NCI-H1105 treated with DMSO at 0.1 percent for 48 hours (cell line): ENCODE results near the gene WDR6.
"Not testable (repeated sequence)": the region's sequence is repeated elsewhere in the genome, so short reads cannot be mapped to it uniquely, and the experiment has no call there.

Experiments used
- DNase-seq: peaks from one replicate; lab custom pipeline; 2025; lab: John Stamatoyannopoulos, UW

The WDR6 gene

DNA sequence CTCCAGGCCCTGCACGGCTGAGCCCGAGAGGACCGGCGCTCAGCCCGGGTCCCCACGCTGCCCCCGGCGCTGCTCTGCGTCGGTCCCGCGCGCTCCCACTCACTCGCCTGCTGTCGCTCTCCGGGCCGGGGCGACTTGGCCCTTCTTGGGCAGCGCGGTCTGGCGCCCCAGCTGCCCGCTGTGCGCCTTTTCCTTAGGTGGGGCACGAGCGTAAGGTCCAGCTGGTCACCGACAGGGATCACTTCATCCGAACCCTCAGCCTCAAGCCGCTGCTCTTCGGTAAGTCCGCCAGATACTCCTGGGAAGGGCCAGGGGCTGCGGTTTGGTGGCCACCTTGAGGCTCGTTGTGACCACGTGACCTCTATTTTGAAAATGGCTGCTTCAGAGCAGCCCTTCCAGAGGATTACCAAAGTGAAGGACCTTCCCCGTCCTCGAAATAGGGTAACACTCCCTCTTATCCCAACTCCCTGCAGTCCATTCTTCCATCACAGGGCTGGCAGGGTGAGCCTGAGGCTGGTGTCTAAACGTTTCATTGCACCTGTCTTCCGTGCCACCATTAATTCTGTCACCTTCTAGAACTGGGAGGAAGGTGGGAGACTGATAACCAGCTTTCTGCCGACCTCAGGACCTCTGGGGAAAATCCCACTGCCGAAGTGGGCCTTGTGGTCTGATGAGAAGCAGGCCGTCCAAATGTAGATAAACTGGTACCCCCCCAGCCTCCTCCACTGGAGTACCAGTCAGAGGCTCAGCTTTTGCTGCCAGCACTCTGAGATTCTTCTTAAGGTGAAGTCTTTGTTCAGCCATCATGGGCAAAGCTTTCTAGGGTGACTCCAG, 16.3 kb upstream of the WDR6 start:
- peak; percentile 23 for DNase-seq

GRCh38 chr3:48991851-48992545, 15.2 kb upstream of the WDR6 start:
- no peak for DNase-seq

DNA sequence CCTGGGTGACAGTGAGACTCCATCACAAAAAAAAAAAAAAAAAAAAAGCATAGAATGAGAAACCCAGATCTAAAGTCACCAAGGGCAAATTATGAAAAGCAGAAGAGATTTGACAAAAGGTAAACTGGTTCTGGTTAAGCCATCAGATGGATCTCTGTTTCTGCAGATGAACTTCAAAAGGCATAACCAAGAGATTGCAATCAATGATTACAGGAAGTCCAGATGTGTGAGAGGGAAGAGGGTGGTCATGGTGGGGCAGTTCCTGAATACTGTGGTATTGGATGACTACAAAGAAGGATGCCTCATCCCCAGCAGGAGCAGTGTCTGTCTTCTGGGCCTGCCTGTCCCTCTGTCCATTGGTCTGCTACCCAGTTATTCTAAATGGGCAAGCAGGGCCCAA, 13.4 kb upstream of the WDR6 start:
- no peak for DNase-seq

DNA sequence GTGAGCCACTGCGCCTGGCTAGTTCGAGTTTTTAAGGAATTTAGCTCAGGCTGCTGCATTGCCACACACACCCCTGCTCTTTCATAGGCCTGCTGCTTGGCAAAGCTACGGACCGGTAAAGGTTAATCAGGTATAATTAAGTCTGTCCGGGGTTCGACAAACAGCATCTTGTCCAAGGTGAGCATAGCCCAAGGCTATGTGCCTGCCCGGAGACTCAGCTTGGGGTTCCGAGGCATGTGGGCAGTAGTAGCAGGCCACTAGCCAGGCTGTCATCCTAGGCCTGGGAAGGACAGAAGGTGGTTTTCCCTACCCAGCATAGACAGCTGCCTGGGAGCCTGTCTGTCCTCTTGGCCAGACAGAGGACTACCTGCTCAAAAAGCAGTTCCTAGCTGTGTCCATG, 10.6 kb upstream of the WDR6 start:
- no peak for DNase-seq

- DNase-seq = no peak
These were observed 10.0 kb upstream of the WDR6 start for GRCh38 chr3:48997102-48997635.

DNA sequence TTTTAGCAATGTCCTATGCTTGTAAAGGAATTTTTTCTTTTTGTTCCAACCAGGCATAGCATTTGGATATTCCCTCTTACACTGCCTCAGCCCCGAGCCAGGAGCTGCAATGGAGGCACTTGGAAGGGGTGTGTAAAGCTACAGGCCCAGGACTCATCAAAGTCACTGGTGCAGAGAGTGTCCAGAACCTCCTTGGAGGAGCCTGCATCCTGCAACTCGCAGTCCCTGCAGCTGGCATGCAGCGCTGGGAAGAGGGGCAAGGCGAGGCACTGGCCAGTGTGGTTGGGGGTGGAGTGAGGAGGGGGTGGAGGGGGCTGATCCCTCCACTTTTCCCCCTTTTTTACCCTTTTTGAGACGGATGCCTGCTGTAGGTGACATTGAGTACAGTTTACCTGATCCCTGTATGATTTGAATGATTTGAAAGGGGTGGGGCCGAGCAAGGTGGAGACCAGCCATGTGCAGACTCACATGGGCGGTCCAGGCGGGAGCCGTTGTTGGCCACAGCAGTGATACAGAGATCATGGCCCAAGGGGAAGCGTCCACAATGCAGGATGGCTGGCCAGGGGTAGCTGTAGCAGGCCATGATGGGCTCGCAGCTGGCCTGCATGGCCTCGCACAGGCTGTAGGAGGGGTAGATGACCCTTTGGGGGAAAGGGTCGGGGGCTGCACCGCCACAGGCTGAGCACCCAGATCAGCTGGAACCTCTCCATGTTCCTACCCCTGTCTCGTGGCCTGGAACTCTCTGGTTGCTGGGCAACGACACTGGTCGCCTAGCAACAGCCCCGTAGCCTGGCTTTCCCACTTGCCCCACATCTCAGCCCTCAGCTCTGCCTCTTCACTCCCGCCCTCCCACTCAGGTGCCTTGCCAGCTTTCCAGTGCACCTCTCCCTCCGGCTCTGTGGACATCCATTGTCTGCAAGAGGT, 9.2 kb upstream of the WDR6 start:
- DNase-seq = peak; percentile 81

DNA sequence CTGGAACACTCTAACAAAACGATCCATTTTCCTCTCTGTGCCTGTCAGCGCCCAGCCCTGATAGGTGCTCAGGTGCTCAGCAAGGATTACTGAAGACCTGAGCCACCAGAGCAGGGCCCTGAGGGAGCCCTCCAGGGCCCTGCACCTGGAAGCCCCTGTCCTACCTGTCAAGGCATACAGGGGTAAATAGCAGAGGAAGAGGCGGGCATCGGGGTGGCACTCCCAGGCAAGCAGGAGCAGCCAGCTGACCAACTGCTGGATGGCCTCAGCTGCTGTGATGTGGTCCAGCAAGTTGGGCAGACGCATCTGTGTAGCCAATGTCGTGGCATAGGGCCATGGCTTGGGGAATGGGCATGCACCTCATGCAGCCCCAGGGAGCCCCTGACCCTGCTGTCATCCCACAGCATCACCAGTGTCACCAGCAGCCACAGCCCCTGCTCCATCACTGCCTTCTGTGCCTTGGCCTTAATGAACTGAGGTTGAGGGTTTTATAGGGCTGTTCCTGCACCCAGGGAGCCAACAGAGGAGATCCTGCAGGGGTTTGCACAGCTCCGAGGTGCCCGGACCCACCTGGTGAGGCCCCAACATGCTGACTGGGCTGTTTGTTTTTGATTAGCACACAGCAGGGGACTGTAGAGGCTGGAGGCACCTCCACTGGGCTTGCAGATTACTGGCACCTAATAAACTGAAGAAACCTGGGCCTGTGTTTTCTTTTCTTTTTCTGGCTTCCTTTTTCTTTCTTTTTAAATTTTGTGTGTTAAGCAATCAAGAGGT, 7.9 kb upstream of the WDR6 start:
- DNase-seq = no peak

GRCh38 chr3:49001155-49001554, 6.0 kb upstream of the WDR6 start:
- no peak for DNase-seq

DNA sequence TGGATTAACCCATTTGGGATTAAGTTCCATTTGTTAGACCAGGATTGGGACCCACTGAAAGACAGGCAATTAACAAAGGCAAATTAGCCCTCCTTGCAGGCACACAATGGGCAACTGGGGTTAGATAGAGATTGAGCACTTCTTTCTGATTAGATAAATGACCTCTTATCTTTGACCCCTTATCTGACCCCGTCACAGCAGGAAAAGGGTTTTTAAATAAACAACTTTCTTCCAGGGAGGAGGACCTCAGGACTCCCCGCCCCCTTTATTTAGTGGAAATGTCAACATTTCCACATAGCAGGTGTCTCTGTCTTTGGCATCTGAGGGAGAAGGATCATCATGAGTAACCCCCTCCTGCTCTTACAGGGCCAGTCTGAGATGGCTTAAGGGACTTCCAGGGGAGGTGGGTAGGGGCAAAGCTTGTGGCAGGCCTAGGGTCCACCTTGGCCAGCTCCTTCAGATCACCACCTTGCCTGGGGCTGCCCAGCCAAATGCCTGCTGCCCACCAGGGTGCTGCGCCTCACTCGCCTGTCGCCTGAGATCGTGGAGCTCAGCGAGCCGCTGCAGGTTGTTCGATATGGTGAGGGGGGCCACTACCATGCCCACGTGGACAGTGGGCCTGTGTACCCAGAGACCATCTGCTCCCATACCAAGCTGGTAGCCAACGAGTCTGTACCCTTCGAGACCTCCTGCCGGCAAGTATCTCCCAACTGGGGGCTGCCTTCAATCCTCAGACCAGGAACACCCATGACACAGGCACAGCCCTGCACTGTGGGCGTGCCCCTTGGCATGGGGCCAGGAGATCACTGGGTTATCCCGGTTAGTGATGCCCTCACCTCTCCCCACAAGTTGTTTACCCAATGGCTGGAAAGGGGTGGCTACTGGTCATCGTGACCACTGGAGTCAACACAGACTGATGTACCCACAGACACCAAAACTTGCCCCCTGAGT, 2.6 kb upstream of the WDR6 start:
- no peak for DNase-seq

DNA sequence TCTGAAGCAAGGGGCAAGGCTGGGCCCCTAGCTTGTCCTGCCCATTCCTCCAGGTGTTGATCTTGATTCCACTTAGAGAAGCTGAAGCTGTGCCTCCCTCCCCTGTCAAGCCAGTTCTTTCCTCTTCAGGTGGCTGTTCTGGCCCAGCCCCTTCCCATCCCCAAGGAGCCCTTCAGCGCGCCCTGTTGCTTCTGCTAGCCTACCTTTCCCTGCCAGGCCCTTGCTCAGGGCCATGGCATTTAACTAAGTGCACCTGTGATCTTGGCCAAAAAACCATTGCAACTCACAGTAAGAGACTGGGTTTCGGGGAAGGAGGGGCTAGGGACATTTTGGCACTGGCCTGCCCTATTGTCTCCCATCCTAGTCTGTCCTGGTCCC, 1.9 kb upstream of the WDR6 start:
- DNase-seq = no peak

- no peak for DNase-seq
These were observed 1.2 kb upstream of the WDR6 start for GRCh38 chr3:49005998-49006397.

- DNase-seq = no peak
These were observed 653 bp upstream of the WDR6 start for GRCh38 chr3:49006408-49007067.

DNA sequence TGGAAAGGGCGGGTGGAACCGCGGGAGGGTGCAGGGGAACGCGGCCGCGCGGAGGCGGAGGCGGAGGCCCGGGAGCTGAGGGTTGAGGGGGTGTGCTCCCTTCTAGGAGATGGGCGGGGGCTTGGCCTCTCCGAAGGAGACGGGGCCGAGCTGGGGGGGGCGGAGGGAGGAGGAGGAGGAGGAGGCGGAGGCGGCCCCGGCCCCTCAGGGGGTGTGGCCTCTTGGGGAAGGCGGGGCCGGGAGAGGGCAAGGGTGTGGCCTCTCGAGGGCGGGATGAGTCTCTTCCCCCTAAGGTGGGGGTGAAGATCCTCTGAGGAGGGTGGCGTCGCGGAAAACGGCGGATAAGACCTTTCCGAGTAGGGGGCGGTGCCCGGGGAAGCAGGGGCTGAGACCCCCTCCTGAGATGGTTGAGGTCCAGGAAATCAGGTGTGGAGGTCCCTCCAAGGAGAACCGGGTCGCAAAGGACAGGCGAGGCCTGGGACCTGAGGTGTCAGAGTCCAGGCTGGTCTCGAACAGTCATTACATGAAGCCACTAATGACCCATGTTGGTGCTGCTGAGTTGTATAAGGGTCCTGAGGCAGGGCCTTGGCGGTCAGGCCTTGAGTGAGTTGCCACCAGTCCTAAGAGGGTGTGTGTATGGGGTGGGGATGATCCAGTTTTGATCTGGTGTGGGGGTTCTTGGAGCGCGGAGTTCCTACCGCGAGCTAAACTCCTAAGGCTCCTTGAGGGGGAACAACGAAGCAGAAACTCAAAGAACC, 759 bp downstream of the WDR6 start:
- DNase-seq = peak; percentile 26

DNA sequence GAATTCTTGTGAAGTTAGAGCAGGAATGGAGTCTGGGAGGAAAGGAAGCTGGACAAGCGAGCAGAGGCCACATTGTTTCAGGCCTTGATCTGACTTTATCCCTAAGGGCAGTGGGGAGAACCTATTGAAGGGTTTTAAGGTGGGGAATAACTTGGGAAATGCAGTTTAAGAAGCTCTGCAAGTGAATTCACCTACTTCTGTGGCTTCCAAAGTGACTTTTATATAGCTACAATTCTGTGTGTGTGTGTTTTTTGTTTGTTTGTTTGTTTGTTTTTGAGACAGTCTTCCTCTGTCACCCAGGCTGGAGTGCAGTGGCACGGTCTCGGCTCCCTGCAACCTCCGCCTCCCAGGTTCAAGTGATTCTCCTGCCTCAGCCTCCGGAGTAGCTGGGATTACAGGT, 1.4 kb downstream of the WDR6 start:
- DNase-seq = not testable (repeated sequence)

- no peak for DNase-seq
These were observed 2.2 kb downstream of the WDR6 start for GRCh38 chr3:49009396-49009795.

DNA sequence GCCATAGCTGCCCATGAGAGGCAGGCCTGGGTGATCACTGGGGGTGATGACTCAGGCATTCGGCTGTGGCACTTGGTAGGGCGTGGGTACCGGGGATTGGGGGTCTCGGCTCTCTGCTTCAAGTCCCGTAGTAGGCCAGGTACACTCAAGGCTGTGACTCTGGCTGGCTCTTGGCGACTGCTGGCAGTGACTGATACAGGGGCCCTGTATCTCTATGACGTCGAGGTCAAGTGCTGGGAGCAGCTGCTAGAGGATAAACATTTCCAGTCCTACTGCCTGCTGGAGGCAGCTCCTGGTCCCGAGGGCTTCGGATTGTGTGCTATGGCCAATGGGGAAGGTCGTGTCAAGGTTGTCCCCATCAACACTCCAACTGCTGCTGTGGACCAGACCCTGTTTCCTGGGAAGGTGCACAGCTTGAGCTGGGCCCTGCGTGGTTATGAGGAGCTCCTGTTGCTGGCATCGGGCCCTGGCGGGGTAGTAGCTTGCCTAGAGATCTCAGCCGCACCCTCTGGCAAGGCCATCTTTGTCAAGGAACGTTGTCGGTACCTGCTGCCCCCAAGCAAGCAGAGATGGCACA, 5.3 kb downstream of the WDR6 start:
- DNase-seq = no peak

DNA sequence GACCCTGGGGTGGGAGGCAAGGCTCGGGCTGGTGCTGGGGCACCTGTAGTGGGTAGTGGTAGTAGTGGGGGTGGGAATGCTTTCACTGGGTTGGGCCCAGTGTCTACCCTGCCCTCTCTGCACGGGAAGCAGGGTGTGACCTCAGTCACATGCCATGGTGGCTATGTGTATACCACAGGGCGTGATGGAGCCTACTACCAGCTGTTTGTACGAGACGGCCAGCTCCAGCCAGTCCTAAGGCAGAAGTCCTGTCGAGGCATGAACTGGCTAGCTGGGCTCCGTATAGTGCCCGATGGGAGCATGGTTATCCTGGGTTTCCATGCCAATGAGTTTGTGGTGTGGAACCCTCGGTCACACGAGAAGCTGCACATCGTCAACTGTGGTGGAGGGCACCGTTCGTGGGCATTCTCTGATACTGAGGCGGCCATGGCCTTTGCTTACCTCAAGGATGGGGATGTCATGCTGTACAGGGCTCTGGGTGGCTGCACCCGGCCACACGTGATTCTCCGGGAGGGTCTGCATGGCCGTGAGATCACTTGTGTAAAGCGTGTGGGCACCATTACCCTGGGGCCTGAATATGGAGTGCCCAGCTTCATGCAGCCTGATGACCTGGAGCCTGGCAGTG, 6.0 kb downstream of the WDR6 start:
- DNase-seq = no peak
